ENCODE results near the gene OLFML2B.
"Not testable (repeated sequence)": the region's sequence is repeated elsewhere in the genome, so short reads cannot be mapped to it uniquely, and the experiment has no call there.

OLFML2B gene

DNA sequence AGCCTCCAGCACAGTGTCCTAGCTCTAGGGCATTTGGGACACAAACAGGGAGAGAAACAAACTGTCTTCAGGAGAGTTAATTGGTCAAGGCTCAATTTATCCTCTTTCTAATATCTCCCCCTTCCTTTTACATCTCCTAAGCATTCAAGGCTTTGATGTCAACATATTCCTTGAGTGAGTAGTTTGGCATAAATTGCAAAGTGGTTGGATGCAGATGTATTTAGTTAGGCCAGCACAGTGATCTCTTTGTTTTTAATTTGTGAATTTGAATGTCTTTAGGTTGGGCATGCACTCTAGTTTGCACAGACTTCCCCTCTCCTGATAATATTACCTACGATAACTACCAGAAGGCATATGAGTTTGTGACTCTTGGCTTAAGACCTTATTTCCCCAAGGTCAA lies 12.5 kb upstream of the OLFML2B start:
- no peak for FAIRE-seq

DNA sequence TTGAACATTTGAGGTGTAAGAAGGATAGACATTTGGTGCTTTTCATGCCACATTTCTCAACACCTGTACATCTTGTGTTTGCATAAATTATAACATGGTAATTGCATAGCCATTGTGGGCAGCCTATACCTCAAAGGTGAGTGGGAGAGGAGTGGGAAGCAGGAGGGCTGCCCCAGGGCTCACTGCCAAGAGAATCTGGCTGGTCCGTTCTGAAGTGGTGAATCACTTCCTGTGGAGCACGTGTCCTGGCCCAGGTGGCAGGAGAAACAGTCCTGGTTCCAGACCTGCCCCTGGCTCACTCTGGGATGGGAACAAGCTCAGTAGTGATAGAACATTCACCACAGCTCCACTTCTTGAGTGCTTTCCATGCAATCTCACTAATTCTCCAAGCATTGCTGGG lies 11.6 kb upstream of the OLFML2B start:
- DNase-seq (ENCODE audit: low spot score) (peak; percentile 89), FAIRE-seq (no peak)

More for the DNA sequence above, 12.5 kb upstream of the OLFML2B start:
- no peak for DNase-seq (ENCODE audit: low spot score)

DNA sequence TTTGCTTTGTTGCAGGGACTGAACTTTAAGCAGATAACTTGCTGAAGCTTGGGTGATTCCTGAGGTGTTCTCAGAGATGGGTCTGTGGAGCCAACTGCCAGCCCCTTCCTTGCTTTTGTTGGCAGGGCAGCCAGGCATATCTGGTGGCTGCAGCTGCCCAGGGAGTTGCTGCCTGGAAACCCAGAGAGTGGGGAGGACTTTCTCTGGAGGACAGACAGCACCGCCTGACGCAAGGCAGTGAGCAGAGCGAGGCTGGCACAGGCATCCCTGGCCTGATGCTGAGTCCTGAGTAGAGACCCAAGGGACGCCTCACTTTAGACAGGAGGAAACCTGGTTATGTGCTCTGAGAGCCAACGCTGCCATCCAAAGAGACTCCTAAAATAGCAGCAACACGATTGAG lies 9.8 kb upstream of the OLFML2B start:
- no peak for FAIRE-seq

DNA sequence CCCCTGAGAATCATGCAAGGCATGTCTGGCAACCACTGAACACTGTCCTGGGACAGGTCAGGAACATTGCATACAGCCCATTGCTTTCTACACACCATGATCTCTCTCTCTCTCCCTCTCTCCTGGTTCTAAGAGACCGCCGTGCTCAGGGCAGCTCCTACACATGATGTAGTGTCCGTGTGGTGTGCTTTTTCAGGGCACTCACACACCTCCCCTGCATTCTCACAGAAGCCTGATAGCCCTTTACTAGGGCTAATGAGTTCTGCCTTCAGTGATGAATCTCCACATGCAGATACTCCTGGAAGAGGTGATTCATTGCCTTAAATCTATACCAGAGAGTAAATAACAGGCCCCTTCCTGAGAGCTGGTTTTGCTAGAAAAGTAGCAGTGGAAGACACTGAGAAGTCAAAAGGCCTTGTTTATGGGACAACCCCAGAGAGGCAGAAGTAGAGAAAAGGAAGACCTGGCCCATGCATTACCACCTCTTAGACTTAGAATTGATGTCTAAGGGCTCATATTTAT lies 7.2 kb upstream of the OLFML2B start:
- no peak for FAIRE-seq
- DNase-seq (ENCODE audit: low spot score): no peak

More for the DNA sequence above, 9.8 kb upstream of the OLFML2B start:
- DNase-seq (ENCODE audit: low spot score): no peak

DNA sequence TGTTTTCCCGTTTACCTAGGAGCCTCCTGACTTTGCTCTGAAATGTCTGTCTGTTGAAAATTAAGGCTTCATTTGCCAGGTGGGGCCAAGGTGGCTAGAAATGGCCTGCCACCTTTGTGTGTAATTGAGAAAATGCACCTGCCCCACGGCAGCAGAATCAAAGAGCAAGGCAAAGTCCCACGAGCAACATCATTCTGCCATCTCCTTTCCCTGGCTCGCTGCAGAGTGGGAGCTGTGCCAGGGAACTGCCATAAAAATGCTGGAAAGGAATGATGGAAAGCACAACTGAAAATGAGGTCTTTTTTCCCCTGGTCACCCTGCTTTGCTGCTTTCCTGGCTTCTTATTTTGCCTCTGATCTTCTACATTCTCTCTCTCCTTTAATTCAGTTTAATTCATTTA lies 5.5 kb upstream of the OLFML2B start:
- FAIRE-seq: no peak
- DNase-seq (ENCODE audit: low spot score): no peak

DNA sequence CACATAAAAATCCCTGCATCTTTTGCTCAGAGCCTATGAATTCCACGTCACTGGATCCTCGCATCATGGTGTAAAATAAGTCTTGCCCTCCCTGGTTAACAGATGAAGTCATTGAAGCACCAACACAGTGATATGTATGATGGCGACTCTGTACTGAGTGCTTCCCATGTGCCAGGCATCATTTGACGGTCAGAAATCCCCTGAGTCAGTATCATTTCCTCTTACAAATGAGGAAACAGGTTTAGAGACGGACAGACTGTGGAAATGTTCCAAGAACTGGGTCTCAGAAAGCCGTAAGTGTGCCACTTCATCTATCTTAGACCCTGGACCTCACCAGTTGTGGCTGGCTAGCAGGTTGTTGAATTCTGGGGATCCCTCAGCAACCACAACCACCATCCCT lies 5.1 kb upstream of the OLFML2B start:
- no peak for FAIRE-seq
- DNase-seq (ENCODE audit: low spot score): no peak

DNA sequence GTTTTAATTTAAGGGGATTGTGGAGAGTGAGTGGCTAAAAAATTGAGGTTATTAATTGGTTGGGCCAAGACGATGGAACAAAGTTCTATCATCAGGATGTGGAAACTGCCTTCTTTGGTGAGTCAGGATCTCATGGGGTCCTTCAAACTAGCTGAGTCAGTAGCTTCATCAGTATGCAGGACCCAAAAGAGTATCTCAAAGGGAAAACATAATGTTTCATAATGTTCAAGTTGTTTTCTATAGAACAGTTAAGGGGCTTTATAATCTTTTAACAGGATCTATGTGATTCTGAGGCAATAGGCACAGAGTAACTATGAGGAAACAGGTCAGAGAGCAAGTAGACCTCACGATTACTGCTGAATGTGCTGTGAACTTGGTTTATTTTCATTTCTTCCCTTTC lies 3.2 kb upstream of the OLFML2B start:
- no peak for DNase-seq (ENCODE audit: low spot score)
- no peak for FAIRE-seq

DNA sequence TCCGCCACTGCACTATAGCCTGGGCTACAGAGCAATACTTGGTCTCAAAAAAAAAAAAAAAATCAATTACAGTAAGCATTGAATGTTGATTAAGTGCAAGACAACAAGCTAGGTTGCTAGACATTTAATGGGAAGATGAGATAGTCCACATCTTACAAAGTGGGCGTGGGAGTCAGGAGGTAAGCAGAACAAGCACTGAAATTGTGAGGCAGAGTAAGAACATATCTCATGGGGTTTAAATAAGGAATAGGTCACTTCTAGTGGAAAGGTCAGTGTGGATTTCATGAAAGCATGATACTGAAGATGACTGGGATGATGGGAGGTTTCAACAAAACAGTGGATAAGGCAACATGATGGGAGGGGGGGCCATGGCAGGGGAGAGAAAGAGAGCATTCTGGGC lies 1.9 kb upstream of the OLFML2B start:
- no peak for FAIRE-seq
- DNase-seq (ENCODE audit: low spot score): no peak

DNA sequence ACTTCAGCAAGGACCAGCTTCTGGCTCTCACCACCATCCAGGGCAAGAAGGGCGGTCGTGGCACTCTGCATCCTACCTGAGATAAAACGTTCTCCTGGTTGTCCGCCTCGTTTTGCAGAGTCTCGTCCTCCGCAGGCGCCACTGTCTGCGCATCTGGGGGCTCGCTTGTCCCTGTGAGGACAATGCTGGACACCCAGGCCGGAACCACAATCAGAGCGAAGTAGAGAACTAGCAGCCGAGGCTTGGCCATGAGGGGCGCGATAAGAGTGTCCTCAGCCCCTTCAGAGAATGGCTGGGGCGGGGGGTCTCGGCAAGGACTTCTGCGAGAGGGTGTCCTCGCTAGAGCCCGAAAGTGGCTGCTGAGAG lies 505 bp downstream of the OLFML2B start:
- FAIRE-seq (no peak), DNase-seq (ENCODE audit: low spot score) (no peak)

DNA sequence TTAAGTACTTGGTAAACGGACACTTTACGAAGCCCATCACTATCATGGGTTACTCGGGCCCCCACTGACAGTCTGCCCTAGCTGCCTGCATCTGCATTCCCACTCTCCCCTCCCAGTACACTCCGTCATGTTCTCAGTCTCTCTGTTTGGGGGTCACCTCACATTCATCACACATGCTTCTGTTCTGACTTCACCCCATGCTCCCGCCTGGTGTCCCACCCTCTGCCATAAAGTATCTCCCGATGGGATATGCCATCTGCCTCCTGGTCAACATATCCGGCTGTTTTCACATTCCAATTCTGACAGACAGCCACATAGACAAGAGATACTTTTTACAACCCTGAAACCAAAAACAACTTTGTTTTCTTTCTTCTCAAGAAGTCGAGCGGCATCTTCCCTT lies 1.0 kb downstream of the OLFML2B start:
- DNase-seq (ENCODE audit: low spot score): no peak
- FAIRE-seq: no peak

DNA sequence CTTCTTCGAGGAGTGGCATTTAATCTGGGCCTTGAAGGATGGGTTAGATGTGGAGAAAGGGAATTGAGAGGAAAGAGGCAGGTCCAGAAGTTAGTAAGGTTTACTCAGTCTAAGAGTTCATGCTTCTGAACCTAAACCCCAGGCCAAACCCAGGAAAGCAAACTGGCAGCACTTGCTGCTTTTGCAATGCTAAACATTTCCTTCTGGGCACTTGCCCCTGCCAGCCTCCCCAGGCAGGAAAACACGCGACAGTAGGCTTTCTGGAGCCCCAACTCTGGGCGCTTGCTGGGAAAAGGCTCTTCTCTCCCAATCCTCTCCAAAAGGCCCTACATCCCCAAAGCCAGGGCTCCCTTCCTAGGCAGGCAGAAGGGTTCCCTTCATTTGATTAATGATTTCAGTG lies 2.5 kb downstream of the OLFML2B start:
- DNase-seq (ENCODE audit: low spot score): no peak
- no peak for FAIRE-seq

DNA sequence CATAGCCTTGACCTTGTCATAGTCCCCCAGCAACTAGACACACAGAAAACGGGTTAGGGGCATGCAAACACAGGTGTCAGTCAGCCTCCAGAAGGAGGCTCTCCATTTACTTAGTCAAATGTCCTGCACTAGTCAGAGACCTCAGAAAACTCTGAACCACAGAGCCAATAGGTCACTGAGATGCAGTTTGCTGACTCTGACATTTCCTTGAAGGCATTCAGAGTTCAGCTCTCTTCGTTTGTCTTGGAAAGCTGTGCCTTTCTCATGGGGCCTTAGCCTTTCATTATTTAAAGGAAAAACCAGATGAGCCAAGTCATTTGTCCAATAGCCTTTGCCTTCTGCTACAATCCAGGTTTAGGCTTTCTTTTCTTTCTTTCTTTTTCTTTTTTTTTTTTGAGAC lies 3.5 kb downstream of the OLFML2B start:
- DNase-seq (ENCODE audit: low spot score): no peak
- FAIRE-seq: no peak

DNA sequence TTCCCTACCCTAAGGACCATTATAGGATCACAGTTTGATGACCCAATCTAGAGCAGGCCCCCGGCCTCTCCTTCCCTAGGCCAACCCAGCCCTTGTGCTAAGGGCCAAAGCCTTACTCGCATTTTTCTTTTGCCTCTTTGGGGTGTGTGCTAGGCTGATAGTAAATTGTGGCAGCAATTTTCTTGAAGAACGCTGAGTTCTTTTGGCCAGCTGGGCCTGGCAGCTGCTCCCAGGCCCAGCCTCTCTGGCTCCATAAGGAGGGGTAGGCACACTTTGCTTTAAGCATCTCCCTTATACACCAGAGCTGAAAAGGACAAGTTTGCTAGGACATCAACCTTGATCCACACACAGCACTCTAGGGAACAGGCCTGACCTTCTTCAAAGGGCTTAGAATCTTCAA lies 4.2 kb downstream of the OLFML2B start:
- no peak for FAIRE-seq
- no peak for DNase-seq (ENCODE audit: low spot score)

DNA sequence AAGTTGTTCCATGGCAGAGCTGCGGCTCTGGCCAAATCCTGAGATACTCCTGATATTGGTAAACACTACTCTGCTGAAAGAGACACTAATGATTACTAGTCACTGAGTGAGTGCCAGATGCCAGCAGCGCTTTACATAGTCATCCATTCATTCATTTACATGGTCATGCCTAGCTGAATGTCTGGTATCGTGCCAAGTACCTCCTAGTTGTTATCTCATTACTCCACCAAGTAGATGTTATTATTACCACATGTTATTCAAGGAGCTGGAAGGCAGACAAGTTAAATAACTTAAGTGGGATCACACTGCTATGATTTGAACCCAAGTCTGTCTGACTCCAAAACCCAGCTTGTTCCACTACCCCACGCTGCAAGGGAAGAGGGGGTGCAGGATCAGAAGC lies 4.7 kb downstream of the OLFML2B start:
- FAIRE-seq: no peak

DNA sequence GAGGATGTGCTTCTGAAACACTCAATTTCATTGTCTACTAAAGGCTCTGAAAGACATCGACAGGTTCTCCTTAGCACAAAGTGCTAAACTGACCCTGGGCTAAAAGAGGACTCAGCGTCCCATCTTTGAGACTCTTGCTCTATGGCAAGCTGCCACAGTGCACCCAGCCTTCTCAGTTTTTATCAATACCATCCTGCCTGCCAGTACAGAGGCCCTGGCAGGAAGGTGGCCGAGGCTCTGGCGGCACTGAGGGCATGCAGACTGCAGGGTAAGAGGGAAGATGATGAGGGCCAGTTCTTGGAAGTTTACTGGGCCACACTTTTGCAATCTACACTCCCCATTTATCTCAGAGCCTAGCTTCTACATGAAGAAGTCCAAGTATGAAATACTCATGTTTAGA lies 5.3 kb downstream of the OLFML2B start:
- DNase-seq (ENCODE audit: low spot score) (no peak), FAIRE-seq (no peak)

More for the DNA sequence above, 4.7 kb downstream of the OLFML2B start:
- DNase-seq (ENCODE audit: low spot score): no peak

DNA sequence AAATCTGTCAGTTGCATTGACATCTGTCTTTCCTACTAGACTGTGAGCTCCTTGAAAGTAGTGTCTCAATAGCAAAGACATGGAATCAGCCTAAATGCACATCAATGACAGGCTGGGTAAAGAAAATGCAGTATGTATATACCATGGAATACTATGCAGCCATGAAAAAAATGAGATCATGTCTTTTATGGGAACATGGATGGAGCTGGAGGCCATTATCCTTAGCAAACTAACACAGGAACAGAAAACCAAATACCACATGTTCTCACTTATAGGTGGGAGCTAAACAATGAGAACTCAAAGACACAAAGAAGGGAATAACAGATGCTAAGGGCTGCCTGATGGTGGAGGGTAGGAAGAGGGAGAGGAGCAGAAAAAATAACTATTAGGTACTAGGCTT lies 5.9 kb downstream of the OLFML2B start:
- not testable (repeated sequence) for FAIRE-seq

DNA sequence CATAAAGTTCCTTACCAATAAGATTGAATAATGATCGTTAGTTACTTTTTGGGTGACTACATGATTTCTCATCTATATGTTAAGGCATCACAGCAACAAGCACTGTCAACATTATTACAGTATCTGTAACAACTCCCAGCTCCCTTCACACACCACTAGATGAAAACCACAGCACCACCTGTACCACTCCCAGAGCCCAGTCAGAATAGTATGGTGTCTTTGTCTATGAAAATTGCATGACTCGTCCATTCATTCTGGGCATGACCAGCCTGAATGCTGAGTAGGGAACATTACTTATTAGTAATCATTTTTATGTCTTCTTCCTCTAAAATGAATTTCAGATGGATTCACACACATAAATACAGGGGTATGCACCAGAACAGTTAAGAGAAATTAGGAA lies 7.0 kb downstream of the OLFML2B start:
- FAIRE-seq (no peak), DNase-seq (ENCODE audit: low spot score) (no peak)

More for the DNA sequence above, 5.9 kb downstream of the OLFML2B start:
- not testable (repeated sequence) for DNase-seq (ENCODE audit: low spot score)

DNA sequence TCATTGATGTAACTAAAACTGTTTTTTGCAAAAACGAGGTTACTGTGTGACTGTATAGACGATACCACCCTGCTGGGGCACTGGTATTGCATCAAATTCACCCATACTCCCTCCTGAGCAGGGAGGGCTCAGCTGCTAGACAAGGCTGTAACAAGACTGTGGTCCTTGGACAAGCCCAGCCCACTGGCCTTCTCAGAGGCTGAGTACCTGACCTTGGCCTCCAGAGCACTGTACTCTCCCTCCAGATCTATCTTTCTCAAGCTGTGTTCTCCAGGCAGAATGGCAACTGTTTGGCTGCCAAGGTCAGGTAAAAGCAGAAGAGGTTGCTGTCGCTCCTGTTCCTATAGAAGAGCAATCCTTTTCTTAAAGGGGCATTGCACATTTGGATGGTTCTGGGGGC lies 8.5 kb downstream of the OLFML2B start:
- FAIRE-seq (no peak), DNase-seq (ENCODE audit: low spot score) (no peak)

DNA sequence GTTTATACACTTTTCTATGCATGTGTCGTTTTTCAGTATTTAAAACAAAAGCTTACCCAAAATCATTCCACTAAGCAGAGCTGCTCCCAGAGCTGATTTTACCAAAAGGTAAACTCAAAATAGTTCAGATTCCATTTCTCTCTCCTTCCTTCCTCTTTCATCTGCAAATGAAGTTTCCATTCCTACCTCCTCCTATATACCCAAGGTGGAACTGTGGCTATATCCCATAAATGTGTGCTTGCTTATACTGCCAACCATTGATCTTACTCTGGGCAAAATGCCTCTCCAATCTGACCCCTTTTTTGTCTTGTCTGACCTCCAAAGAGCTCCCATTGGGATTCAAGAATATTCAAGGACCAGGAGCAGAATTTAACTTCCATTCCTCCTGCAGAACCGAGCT lies 9.5 kb downstream of the OLFML2B start:
- no peak for FAIRE-seq
- no peak for DNase-seq (ENCODE audit: low spot score)

DNA sequence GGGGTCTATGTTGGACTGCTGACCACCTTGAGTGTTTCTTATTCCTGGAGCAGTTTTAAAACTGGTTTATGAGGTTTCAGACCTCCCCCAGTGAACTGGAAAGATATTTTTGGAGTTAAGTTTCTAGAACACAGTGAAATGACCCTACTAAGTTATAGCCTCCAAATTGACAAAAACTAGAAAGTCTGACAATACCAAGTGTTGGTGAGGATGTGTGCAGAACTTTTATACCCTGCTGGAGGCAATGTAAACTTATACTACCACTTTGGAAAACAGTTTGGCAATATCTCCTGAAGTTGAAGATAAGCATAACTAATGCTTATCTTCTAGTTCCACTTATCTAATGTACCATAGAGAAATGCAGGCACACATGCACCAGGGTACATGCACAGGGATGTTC lies 10.4 kb downstream of the OLFML2B start:
- FAIRE-seq (no peak), DNase-seq (ENCODE audit: low spot score) (no peak)

DNA sequence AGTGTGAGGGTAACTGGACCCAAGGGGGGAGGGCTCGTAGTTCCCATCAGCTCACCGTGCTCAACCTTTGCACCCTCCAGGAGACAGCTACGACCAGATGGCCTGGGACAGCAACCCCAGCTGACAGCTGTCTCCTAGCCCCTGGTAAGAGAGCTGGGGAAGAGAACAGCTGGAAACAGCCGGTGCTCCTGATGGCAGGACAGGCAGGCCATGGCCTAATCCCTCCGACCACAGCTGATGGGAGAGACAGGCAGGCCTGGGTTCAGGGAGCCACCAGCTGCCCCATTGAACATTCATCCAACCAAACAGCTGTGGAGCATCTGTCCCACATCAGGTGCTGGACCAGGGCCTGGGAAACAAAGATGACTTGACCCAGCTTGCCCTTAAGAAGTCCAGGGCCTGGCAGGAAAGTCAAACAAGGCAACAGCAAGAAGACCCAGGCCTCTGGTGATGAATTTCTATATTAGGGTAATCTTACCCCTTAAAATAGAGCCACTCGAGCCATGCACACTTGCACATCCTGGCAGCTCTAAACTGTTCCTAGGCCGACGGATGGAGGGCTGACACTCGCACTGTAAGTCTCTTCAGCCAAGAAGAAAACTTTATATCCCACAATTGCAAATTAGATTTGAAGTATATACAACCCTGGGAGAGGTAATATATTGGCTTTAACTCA lies 12.2 kb downstream of the OLFML2B start:
- FAIRE-seq: no peak
- no peak for DNase-seq (ENCODE audit: low spot score)

DNA sequence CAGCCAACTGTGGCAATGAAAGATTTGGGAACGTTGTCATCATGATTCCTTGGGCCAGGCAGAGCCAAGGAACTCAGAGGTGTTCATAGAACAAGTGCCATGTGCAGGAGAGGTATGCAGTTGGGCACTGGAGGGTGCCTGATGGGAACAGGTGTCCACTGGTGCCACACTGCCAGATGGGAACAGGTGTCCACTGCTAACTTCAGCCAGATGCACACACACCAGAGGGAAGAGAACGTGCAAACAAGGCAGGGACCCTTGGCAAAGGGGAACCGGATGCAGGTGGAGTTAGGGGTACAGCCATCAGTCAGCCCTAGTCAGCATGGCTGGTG lies 13.5 kb downstream of the OLFML2B start:
- no peak for FAIRE-seq

DNA sequence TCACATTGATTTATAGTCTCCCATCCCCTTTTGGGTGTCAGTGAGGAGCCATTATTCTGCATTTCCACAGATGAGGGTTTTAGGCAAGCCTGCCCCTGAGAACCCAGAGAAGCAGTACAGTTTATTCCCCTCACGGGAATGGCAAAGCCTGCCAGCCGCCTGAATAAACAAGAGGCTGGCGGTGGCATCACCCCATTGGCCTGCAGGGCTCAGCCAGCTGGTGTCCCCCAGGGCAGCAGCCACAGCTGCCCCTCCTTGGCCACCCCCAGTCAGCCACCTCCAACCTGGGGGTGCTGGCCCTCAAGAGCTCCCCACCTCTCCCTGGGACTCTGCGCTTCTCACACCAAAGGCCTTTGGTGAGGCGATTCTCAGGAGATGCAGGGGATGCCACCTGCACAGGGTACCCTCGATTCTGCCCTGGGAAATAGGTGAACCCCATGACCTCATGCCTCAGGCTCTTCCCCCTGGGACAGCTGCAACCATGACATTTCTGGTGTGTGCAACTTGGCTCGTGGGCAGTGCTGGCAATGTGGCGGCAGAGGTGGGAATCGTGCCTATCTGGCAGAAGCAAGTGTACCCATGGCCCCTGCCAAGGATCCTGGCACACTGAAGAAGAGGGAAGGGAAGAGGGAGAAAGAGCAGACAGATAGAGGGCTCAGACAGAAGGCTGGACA lies 14.0 kb downstream of the OLFML2B start:
- FAIRE-seq (no peak), DNase-seq (ENCODE audit: low spot score) (no peak)

More for the DNA sequence above, 13.5 kb downstream of the OLFML2B start:
- DNase-seq (ENCODE audit: low spot score): no peak

All from urothelium cell line (cell line).